CD4-positive, alpha-beta T cell treated with Interleukin-4 for 1 hour (primary cell): ENCODE measurements around the gene MYD88.
A peak's percentile ranks its signal among the peaks of the same experiment; 100 is the strongest.
"Not testable (repeated sequence)": the region's sequence is repeated elsewhere in the genome, so short reads cannot be mapped to it uniquely, and the experiment has no call there.

Experiments
- DNase-seq, 2 donors: peaks; one replicate each; pipeline ENCODE4 v3.0.0-alpha.2; 2020 to 2022

Gene MYD88

GRCh38 chr3:38146504-38146903 is 8.0 kb downstream of the MYD88 start:
- no peak for DNase-seq

GRCh38 chr3:38147421-38147820 is 9.0 kb downstream of the MYD88 start:
- DNase-seq = no peak

- no peak for DNase-seq
These were observed 9.9 kb downstream of the MYD88 start for GRCh38 chr3:38148311-38148882.

GRCh38 chr3:38149708-38150107 is 11.2 kb downstream of the MYD88 start:
- DNase-seq = no peak

GRCh38 chr3:38150780-38151528 is 12.5 kb downstream of the MYD88 start:
- no peak for DNase-seq

- peak in 1 of 2 donors; percentile 56 for DNase-seq
These were observed 13.3 kb downstream of the MYD88 start for GRCh38 chr3:38151667-38152265.

- DNase-seq = no peak
These were observed 14.1 kb downstream of the MYD88 start for GRCh38 chr3:38152609-38153008.

GRCh38 chr3:38153221-38153620 is 14.8 kb downstream of the MYD88 start:
- no peak for DNase-seq

GRCh38 chr3:38154033-38154494 is 15.6 kb downstream of the MYD88 start:
- DNase-seq = peak in 1 of 2 donors; percentile 48

- DNase-seq = no peak
These were observed 16.3 kb downstream of the MYD88 start for GRCh38 chr3:38154625-38155255.

- no peak for DNase-seq
These were observed 17.4 kb downstream of the MYD88 start for GRCh38 chr3:38155825-38156224.

- no peak for DNase-seq
These were observed 18.7 kb downstream of the MYD88 start for GRCh38 chr3:38157117-38157516.

- DNase-seq = no peak
These were observed 19.1 kb downstream of the MYD88 start for GRCh38 chr3:38157595-38157994.

- no peak for DNase-seq
These were observed 20.0 kb downstream of the MYD88 start for GRCh38 chr3:38158472-38158871.

GRCh38 chr3:38160704-38161103 is 22.2 kb downstream of the MYD88 start:
- not testable (repeated sequence) for DNase-seq

GRCh38 chr3:38163117-38163840 is 24.8 kb downstream of the MYD88 start:
- DNase-seq = peak in 1 of 2 donors; percentile 28

GRCh38 chr3:38163841-38164642 is 25.6 kb downstream of the MYD88 start:
- no peak for DNase-seq

GRCh38 chr3:38164643-38164951 is 26.1 kb downstream of the MYD88 start:
- no peak for DNase-seq

GRCh38 chr3:38164952-38165721 is 26.7 kb downstream of the MYD88 start, which contains the start of gene OXSR1:
TSS of gene OXSR1 (plus strand) at chr3:38165537. CDS start at chr3:38165877, 340 bp downstream.
- DNase-seq = peak; percentile 99

GRCh38 chr3:38165722-38166387 is 27.4 kb downstream of the MYD88 start:
- DNase-seq = no peak

- DNase-seq = no peak
These were observed 29.1 kb downstream of the MYD88 start for GRCh38 chr3:38167591-38167990.
